ENCODE measurements around the gene GPHB5.

- TF ChIP-seq CTCF (IDR thresholded peaks at IDR 0.05) = no peak
- TF ChIP-seq POLR2A (IDR thresholded peaks at IDR 0.05) = no peak
Observed at GRCh38 chr14:63318835-63319234, at the start of gene GPHB5.

Data from esophagus squamous epithelium (tissue), 4 donors.